Esophagus muscularis mucosa (tissue), 3 donors: Measurements from ENCODE around the gene KLC3.

Experiments
- CTCF ChIP-seq, 3 experiments: fragments of 200-600 bp in 2 of 3; fragments of 450-650 bp in 1 of 3; sonication (generic) in 2 of 3; IDR thresholded peaks; one replicate each; pipeline ENCODE4 v1.5.1; 2017 to 2019; ENCODE audit warnings: antibody characterized with exemption in 3 of 3, mild to moderate bottlenecking in 2 of 3, moderate library complexity in 1 of 3
- POLR2A ChIP-seq: fragments of 450-650 bp; IDR thresholded peaks from one replicate; pipeline ENCODE4 v1.6.1; 2017; ENCODE audit warnings: antibody characterized with exemption, moderate library complexity, mild to moderate bottlenecking, low read depth

GRCh38 chr19:45376045-45376724 lies 35.6 kb downstream of the KLC3 start:
- TF ChIP-seq POLR2A (no peak), CTCF (IDR thresholded peaks at IDR 0.05) (no peak)
